Measurements from ENCODE around the gene PTS.

The PTS gene

GRCh38 chr11:112222303-112222702, 3.9 kb upstream of the PTS start:
- DNase-seq (ENCODE audit: low spot score): no peak

DNA sequence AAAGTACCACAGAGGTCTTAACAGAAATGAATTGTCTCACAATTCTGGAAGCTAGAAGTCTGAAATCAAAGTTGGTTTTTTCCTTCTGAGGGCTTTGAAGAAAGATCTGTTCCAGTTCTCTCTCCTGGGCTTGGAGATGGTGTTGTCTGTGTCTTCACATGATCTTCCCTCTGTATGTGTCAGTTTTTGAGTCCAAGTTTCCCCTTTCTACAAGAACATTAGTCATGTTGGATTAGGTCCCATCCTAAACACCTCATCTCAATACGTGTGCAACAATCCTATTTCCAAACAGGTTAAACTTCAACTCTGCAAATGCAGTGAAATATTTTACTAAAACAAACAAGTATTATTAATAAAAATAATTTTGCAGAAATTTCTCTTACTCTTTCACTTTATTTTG, 3.1 kb upstream of the PTS start:
- DNase-seq (ENCODE audit: low spot score): no peak

- DNase-seq (ENCODE audit: low spot score): no peak
These were observed 2.3 kb upstream of the PTS start for GRCh38 chr11:112223754-112224532.

DNA sequence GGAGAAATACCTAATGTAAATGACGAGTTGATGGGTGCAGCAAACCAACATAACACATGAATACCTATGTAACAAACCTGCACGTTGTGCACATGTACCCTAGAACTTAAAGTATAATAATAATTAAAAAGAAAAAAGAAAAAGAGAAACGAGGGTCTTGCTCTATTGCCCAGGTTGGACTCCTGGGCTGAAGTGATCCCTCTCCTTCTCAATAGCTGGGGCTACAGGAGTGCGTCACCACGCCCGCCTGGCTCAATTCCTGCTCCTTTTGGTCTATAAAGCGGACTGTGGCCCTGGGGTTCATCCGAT, 521 bp upstream of the PTS start:
- DNase-seq (ENCODE audit: low spot score): no peak

- DNase-seq (ENCODE audit: low spot score): peak; percentile 37
These were observed 688 bp downstream of the PTS start for GRCh38 chr11:112226831-112227401.

GRCh38 chr11:112227471-112227870, 1.2 kb downstream of the PTS start:
- no peak for DNase-seq (ENCODE audit: low spot score)

GRCh38 chr11:112228706-112229105, 2.5 kb downstream of the PTS start:
- DNase-seq (ENCODE audit: low spot score): no peak

DNA sequence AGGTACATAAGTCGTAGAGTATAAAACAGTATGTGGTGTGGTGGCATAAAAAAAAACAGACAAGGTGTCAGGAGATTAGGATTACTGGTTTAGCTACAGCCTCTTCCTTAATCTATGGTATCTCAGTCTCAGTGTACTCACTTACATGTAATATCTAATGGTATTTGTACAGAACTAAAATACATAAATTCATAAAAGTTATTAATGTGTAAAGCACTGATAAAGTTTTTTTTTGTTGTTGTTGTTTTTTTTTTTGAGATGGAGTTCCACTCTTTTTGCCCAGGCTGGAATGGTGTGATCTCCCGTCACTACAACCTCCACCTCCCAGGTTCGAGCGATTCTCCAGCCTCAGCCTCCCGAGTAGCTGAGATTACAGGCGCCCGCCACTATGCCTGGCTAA, 2.9 kb downstream of the PTS start:
- no peak for DNase-seq (ENCODE audit: low spot score)

GRCh38 chr11:112229746-112230433, 3.7 kb downstream of the PTS start:
- no peak for DNase-seq (ENCODE audit: low spot score)

GRCh38 chr11:112231952-112232351, 5.7 kb downstream of the PTS start:
- DNase-seq (ENCODE audit: low spot score): no peak

DNA sequence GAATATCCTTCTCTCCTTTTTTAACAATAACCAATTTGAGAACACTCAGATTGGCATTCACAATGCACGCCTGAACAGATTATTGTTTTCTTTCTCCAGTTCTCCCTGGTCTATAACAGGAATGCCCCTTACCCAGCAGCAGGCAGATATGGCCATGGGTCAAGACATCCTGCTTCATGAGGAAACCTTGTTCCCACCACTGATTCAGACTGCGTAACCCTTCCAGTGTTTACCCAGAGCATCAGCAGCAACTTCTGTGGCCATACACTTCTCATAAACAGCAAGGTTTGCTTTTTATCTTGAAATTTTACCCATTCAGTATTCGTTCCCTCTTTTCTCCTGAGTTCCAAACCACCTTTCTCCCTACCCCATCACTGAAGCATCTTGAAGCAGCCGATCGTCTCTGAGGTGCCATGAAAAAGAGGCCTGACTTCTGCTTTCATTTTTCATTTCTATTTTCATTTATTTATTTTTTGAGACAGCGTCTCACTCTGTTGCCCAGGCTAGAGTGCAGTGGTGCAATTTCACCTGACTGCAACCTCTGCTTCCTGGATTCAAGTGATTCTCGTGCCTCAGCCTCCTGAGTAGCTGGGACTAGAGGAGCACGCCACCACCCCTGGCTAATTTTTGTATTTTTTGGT, 9.6 kb downstream of the PTS start:
- DNase-seq (ENCODE audit: low spot score): no peak

GRCh38 chr11:112237451-112237850, 11.2 kb downstream of the PTS start:
- no peak for DNase-seq (ENCODE audit: low spot score)

GRCh38 chr11:112238041-112238440, 11.8 kb downstream of the PTS start:
- no peak for DNase-seq (ENCODE audit: low spot score)

- DNase-seq (ENCODE audit: low spot score): no peak
These were observed 15.3 kb downstream of the PTS start for GRCh38 chr11:112241486-112241885.

DNA sequence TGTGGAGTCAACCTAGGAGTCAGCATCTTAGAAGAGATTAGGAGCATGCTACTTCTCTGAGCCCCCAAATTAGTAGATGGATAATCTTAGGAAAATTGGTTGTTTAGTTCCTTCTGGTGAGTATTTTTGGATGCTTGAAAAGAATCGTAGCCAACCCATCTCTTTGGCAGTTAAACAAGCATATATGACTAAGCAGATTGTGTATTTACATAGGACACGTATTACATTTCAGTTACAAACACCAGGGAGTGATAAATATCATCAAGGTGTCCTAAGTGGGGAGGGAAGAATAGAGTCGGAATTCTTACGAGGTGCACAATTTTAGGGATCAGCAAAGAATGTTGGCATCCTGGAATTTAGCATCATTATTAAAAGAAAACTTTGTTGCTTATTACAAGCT, 21.0 kb downstream of the PTS start:
- no peak for DNase-seq (ENCODE audit: low spot score)

- no peak for DNase-seq (ENCODE audit: low spot score)
These were observed 22.0 kb downstream of the PTS start for GRCh38 chr11:112248201-112248600.

GRCh38 chr11:112249871-112250610, 23.8 kb downstream of the PTS start:
- no peak for DNase-seq (ENCODE audit: low spot score)

DNA sequence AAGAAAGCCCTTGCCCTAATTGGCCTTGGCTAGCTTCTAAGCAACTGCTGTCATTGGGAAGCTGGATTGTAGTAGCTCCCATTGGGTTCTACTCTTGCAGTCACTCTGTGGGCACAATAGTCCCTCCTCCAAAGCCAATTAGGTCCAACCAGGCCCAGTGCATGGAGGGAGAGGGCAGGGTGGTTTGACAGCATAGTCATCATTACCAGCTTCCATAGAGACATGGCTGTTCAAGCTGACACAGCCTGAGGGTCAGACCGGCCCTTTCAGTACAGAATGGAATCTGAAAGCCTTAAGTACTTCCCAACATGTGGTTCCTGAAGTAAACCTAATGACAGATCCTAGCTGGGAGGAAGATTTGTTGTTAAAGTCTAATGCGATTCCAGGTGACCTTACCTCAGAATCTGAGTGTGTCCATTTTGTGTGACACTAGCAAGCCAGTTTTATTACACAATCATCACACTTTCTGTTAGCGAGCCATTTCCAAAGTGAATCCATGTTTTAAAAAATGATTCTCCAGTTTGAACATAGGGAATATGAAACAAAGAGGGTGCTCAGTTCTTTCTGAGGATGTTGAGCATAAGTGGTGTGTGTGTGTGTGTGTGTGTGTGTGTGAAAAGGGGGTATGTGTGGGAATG, 27.5 kb downstream of the PTS start:
- no peak for DNase-seq (ENCODE audit: low spot score)

GRCh38 chr11:112255067-112255720, 29.0 kb downstream of the PTS start:
- DNase-seq (ENCODE audit: low spot score): no peak

DNA sequence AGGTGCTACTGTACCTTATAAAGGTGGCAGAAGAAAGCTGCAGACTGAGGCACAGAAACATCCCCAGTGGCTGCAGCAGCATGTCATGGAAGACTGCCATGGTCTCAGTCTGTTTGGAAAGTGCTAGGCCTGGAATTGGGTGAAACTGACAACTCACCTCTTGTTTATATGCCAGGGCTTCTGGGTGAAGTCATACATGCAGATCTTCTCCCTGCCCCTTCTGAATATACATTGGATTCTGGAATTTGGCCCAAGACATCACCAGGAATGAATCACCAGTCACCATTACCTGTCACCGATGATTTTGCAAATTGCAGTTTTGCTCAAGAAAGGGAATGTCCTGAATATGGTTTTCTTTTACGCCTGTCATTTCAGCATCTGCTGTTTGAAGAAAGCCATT, 34.3 kb downstream of the PTS start, which contains the start of gene PLET1:
Gene PLET1 (minus strand): TSS at position 371 of the 400 bp plus-strand sequence. CDS start 271 bp downstream, at position 100.
- DNase-seq (ENCODE audit: low spot score): no peak
